ENCODE data around the gene ADAMTS7. TPM values are rescaled to one million over a fixed set of nuclear protein-coding genes. Genes with fewer than 3 reads are reported as not detected.
"Not testable (repeated sequence)": the region's sequence is repeated elsewhere in the genome, so short reads cannot be mapped to it uniquely, and the experiment has no call there.

ADAMTS7 gene
- polyA plus RNA-seq, 2 donors, result 0.45 to 0.63 TPM

DNA sequence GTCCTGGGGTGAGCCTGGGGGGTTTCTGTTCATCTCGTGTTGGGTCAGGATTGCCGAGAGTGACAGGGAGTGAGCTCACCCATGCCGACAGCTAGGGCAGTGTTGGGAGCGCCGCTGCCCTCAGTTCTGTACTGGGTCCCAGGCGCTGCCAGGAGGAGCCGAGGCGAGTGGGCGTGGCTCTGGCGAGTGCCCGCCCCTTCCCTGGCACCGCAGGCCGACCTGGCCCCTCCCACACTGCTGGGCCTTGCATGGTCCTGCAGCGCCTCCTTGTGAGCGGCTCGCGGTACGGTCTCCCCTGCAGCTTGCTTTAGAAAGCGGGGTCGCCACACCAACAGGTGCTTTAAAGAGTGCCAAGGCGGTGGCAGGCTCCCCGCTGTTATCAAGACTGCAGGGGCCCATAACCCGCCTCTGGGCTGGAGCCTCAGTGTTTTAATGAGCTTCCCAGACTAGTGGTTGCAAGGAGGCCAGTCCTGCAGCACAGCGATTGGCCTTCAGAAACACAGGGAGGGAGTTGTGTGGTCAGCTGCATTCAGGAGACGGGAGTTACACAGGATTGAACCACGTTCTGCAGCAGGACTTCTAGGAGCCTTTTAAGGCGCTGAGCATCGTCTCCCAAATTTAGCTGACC, 60.2 kb downstream of the ADAMTS7 start:
- not testable (repeated sequence) for H3K36me3 ChIP-seq (ENCODE audit: control insufficient read depth in 2 of 2, insufficient read depth in 2 of 2, low read length in 1 of 2); H3K9me3 ChIP-seq (ENCODE audit: control insufficient read depth in 2 of 2, insufficient read depth in 1 of 2, low read depth in 1 of 2, low read length in 1 of 2); H3K4me1 ChIP-seq (ENCODE audit: control insufficient read depth in 2 of 2, insufficient read depth in 2 of 2, low read length in 1 of 2); H3K27me3 ChIP-seq (ENCODE audit: control insufficient read depth in 1 of 2, insufficient read depth in 2 of 2, low read length in 2 of 2)
- H3K4me3 ChIP-seq (ENCODE audit: low read depth in 1 of 2, low read length in 2 of 2), result peak overlapping the region in 1 of 2 donors; percentile 3
- 9 to 10% methylated on average over 24 to 28 of the region's 28 CpGs for WGBS, 2 donors
- H3K27ac ChIP-seq (ENCODE audit: low read depth in 2 of 2, low read length in 1 of 2), result peak overlapping the region in 1 of 2 donors; percentile 20

DNA sequence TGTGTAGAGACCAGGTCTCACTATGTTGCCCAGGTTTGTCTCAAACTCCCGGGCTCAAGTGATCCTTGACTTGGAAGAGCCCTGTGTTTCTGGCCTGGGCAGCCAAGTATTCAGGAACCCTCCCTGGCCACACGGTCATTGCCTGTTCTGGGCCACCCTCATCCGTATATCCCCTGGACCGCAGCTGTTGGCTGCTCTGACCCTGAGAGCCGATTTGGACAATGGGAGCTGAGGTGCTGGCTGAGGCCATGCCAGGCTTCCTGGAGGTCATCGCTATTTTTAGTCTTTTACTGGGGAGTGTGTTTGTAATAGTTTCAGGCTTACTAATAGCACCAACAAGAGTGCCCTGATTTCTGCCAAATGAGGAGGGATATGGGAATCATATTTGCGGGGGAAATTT, 60.7 kb downstream of the ADAMTS7 start:
- Histone ChIP-seq H3K9me3 (ENCODE audit: control insufficient read depth in 2 of 2, insufficient read depth in 1 of 2, low read depth in 1 of 2, low read length in 1 of 2) (no peaks in the 10 kb centered on the region), H3K4me1 (ENCODE audit: control insufficient read depth in 2 of 2, insufficient read depth in 2 of 2, low read length in 1 of 2) (peaks cover 0 to 2% of the 10 kb centered on the region in 2 donors), H3K27me3 (ENCODE audit: control insufficient read depth in 1 of 2, insufficient read depth in 2 of 2, low read length in 2 of 2) (no peaks in the 10 kb centered on the region), H3K27ac (ENCODE audit: low read depth in 2 of 2, low read length in 1 of 2) (peak overlapping the region in 1 of 2 donors; percentile 20), H3K4me3 (ENCODE audit: low read depth in 1 of 2, low read length in 2 of 2) (peak overlapping the region in 1 of 2 donors; percentile 3), H3K36me3 (ENCODE audit: control insufficient read depth in 2 of 2, insufficient read depth in 2 of 2, low read length in 1 of 2) (no peaks in the 10 kb centered on the region)
- WGBS, 2 donors, result 24 to 38% methylated on average over 6 to 7 of the region's 7 CpGs

- Histone ChIP-seq H3K4me3 (ENCODE audit: low read depth in 1 of 2, low read length in 2 of 2) (no peak overlapping the region), H3K27me3 (ENCODE audit: control insufficient read depth in 1 of 2, insufficient read depth in 2 of 2, low read length in 2 of 2) (no peaks in the 10 kb centered on the region), H3K4me1 (ENCODE audit: control insufficient read depth in 2 of 2, insufficient read depth in 2 of 2, low read length in 1 of 2) (peaks cover 0 to 2% of the 10 kb centered on the region in 2 donors), H3K36me3 (ENCODE audit: control insufficient read depth in 2 of 2, insufficient read depth in 2 of 2, low read length in 1 of 2) (no peaks in the 10 kb centered on the region), H3K27ac (ENCODE audit: low read depth in 2 of 2, low read length in 1 of 2) (no peak overlapping the region), H3K9me3 (ENCODE audit: control insufficient read depth in 2 of 2, insufficient read depth in 1 of 2, low read depth in 1 of 2, low read length in 1 of 2) (no peaks in the 10 kb centered on the region)
- 93 to 94% methylated on average over 17 of the region's 17 CpGs for WGBS, 2 donors
These were observed 61.4 kb downstream of the ADAMTS7 start for GRCh38 chr15:78749831-78750230.

DNA sequence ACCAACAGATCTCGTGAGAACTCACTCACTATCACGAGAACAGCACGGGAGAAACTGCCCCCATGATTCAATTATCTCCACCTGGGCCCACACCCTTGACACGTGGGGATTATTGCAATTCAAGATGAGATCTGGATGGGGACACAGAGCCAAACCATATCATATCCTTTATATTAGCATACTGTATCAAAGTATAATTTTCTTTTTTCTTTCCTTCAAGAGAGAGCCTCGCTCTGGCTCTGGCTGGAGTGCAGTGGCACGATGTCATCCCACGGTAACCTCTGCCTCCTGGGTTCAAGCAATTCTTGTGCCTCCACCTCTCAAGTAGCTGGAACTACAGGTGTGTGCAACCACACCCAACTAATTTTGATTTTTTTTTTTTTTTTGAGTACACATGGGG, 63.4 kb downstream of the ADAMTS7 start:
- H3K27me3 ChIP-seq (ENCODE audit: control insufficient read depth in 1 of 2, insufficient read depth in 2 of 2, low read length in 2 of 2); H3K27ac ChIP-seq (ENCODE audit: low read depth in 2 of 2, low read length in 1 of 2); H3K4me3 ChIP-seq (ENCODE audit: low read depth in 1 of 2, low read length in 2 of 2); H3K36me3 ChIP-seq (ENCODE audit: control insufficient read depth in 2 of 2, insufficient read depth in 2 of 2, low read length in 1 of 2); H3K9me3 ChIP-seq (ENCODE audit: control insufficient read depth in 2 of 2, insufficient read depth in 1 of 2, low read depth in 1 of 2, low read length in 1 of 2); H3K4me1 ChIP-seq (ENCODE audit: control insufficient read depth in 2 of 2, insufficient read depth in 2 of 2, low read length in 1 of 2): not testable (repeated sequence)
- 72 to 74% methylated on average over 7 of the region's 7 CpGs for WGBS, 2 donors

DNA sequence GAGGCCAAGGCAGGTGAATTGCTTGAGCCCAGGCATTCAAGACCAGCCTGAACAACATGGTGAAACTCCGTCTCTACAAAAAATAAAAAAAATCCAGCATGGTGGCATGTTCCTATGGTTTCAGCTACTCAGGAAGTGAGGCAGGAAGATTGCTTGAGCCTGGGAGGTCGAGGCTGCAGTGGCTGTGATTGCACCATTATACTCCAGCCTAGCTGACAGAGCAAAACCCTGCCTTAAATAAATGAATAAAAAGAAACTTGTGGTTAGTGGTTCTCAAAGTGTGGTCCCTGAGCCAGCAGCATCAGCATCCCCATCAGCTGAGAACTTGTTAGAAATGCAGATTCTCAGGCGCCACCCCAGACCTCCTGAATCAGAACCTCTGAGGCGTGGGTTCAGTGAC, 69.6 kb downstream of the ADAMTS7 start:
- not testable (repeated sequence) for H3K27ac ChIP-seq (ENCODE audit: low read depth in 2 of 2, low read length in 1 of 2); H3K4me3 ChIP-seq (ENCODE audit: low read depth in 1 of 2, low read length in 2 of 2); H3K4me1 ChIP-seq (ENCODE audit: control insufficient read depth in 2 of 2, insufficient read depth in 2 of 2, low read length in 1 of 2); H3K9me3 ChIP-seq (ENCODE audit: control insufficient read depth in 2 of 2, insufficient read depth in 1 of 2, low read depth in 1 of 2, low read length in 1 of 2); H3K27me3 ChIP-seq (ENCODE audit: control insufficient read depth in 1 of 2, insufficient read depth in 2 of 2, low read length in 2 of 2); H3K36me3 ChIP-seq (ENCODE audit: control insufficient read depth in 2 of 2, insufficient read depth in 2 of 2, low read length in 1 of 2)
- 58 to 79% methylated on average over 2 to 4 of the region's 4 CpGs for WGBS, 2 donors

GRCh38 chr15:78740904-78741274, 70.4 kb downstream of the ADAMTS7 start:
- 75 to 79% methylated on average over 7 of the region's 7 CpGs for WGBS, 2 donors

GRCh38 chr15:78739996-78740903, 71.0 kb downstream of the ADAMTS7 start:
- no peaks in the 10 kb centered on the region for H3K9me3 ChIP-seq (ENCODE audit: control insufficient read depth in 2 of 2, insufficient read depth in 1 of 2, low read depth in 1 of 2, low read length in 1 of 2)
- no peaks in the 10 kb centered on the region for H3K36me3 ChIP-seq (ENCODE audit: control insufficient read depth in 2 of 2, insufficient read depth in 2 of 2, low read length in 1 of 2)
- no peak overlapping the region for H3K27ac ChIP-seq (ENCODE audit: low read depth in 2 of 2, low read length in 1 of 2)
- H3K4me3 ChIP-seq (ENCODE audit: low read depth in 1 of 2, low read length in 2 of 2), result no peak overlapping the region
- H3K4me1 ChIP-seq (ENCODE audit: control insufficient read depth in 2 of 2, insufficient read depth in 2 of 2, low read length in 1 of 2), result no peaks in the 10 kb centered on the region
- H3K27me3 ChIP-seq (ENCODE audit: control insufficient read depth in 1 of 2, insufficient read depth in 2 of 2, low read length in 2 of 2), result no peaks in the 10 kb centered on the region
- 46 to 49% methylated on average over 22 to 23 of the region's 23 CpGs for WGBS, 2 donors

More at GRCh38 chr15:78740904-78741274, 70.4 kb downstream of the ADAMTS7 start:
- Histone ChIP-seq H3K27me3 (ENCODE audit: control insufficient read depth in 1 of 2, insufficient read depth in 2 of 2, low read length in 2 of 2) (no peaks in the 10 kb centered on the region), H3K4me3 (ENCODE audit: low read depth in 1 of 2, low read length in 2 of 2) (no peak overlapping the region), H3K4me1 (ENCODE audit: control insufficient read depth in 2 of 2, insufficient read depth in 2 of 2, low read length in 1 of 2) (no peaks in the 10 kb centered on the region), H3K27ac (ENCODE audit: low read depth in 2 of 2, low read length in 1 of 2) (no peak overlapping the region), H3K9me3 (ENCODE audit: control insufficient read depth in 2 of 2, insufficient read depth in 1 of 2, low read depth in 1 of 2, low read length in 1 of 2) (no peaks in the 10 kb centered on the region), H3K36me3 (ENCODE audit: control insufficient read depth in 2 of 2, insufficient read depth in 2 of 2, low read length in 1 of 2) (no peaks in the 10 kb centered on the region)

DNA sequence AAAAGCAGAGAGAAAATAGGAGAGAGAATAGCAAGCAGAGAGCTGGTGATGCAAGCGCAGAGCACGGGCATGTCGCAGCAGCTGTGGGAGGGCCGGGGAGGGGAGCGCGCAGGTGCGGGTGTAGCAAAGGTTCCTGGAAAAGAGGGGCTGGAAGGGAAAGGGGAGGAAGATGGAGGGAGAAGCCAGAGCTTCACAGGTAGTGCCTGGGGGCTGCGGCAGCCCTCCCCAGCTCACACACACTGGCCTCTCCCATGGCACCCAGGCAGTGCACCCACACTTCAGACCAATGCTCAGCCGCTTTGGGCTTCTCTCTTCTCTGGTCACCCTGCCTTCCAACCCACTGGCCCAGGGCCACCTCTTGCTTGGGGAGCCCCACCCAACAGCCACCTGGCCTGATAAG, 72.1 kb downstream of the ADAMTS7 start:
- WGBS, 2 donors, result 92 to 95% methylated on average over 9 of the region's 9 CpGs

DNA sequence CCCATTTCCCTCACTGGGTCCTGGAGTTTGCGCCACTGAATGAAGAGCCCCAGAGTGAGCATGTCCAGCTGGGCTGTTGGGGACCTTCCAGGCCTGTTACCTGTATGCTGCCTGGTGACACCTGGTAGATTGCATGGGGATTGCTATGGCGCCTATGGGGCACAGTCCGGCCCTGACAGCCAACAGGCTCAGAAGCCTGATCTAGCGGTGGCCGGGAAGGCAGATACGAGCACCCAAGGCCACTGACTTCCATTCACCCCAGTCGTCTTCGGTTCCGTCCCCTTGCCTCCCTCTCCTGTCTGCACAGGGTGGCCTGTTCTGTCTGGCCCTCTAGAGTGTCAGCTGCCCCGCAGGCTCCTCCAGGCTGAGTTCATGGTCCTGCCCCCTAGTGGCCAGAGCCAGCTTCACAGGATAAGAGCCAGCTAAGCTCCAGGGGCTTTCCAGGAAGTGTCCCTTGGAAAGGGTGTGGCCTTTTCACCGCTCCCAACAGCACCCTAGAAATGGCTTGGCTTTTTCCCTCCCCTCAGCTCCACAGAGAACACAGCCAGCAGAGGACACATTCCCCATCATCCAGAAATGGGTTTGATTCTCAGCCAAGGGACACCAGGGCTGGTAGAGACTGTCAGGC, 73.2 kb downstream of the ADAMTS7 start:
- H3K4me3 ChIP-seq (ENCODE audit: low read depth in 1 of 2, low read length in 2 of 2); H3K27ac ChIP-seq (ENCODE audit: low read depth in 2 of 2, low read length in 1 of 2): not testable (repeated sequence)
- WGBS, 2 donors, result 61 to 67% methylated on average over 10 to 11 of the region's 11 CpGs

More for the DNA sequence above, 72.1 kb downstream of the ADAMTS7 start:
- no peaks in the 10 kb centered on the region for H3K36me3 ChIP-seq (ENCODE audit: control insufficient read depth in 2 of 2, insufficient read depth in 2 of 2, low read length in 1 of 2)
- no peaks in the 10 kb centered on the region for H3K27me3 ChIP-seq (ENCODE audit: control insufficient read depth in 1 of 2, insufficient read depth in 2 of 2, low read length in 2 of 2)
- no peak overlapping the region for H3K4me3 ChIP-seq (ENCODE audit: low read depth in 1 of 2, low read length in 2 of 2)
- H3K9me3 ChIP-seq (ENCODE audit: control insufficient read depth in 2 of 2, insufficient read depth in 1 of 2, low read depth in 1 of 2, low read length in 1 of 2), result no peaks in the 10 kb centered on the region
- H3K27ac ChIP-seq (ENCODE audit: low read depth in 2 of 2, low read length in 1 of 2), result no peak overlapping the region
- no peaks in the 10 kb centered on the region for H3K4me1 ChIP-seq (ENCODE audit: control insufficient read depth in 2 of 2, insufficient read depth in 2 of 2, low read length in 1 of 2)

More for the DNA sequence above, 73.2 kb downstream of the ADAMTS7 start:
- H3K9me3 ChIP-seq (ENCODE audit: control insufficient read depth in 2 of 2, insufficient read depth in 1 of 2, low read depth in 1 of 2, low read length in 1 of 2); H3K36me3 ChIP-seq (ENCODE audit: control insufficient read depth in 2 of 2, insufficient read depth in 2 of 2, low read length in 1 of 2); H3K27me3 ChIP-seq (ENCODE audit: control insufficient read depth in 1 of 2, insufficient read depth in 2 of 2, low read length in 2 of 2); H3K4me1 ChIP-seq (ENCODE audit: control insufficient read depth in 2 of 2, insufficient read depth in 2 of 2, low read length in 1 of 2): not testable (repeated sequence)
